ENCODE measurements around the gene CCDC188.

- TF ChIP-seq CTCF (IDR thresholded peaks at IDR 0.05; ENCODE audit: insufficient read depth, low read length) (no peak), POLR2AphosphoS5 (IDR thresholded peaks at IDR 0.05; ENCODE audit: low read depth) (no peak), REST (IDR thresholded peaks at IDR 0.05; ENCODE audit: insufficient replicate concordance, low read depth) (no peak), GABPA (IDR thresholded peaks at IDR 0.05; ENCODE audit: low read depth) (no peak)
Measured at GRCh38 chr22:20154602-20155187, 3.8 kb upstream of the CCDC188 start.
